Panc1 (cell line): ENCODE data around the gene CHCHD6.

Source experiments
- POLR2AphosphoS5 ChIP-seq: IDR thresholded peaks from 2 replicates; pipeline ENCODE4 v1.6.1; 2012; ENCODE audit warnings: mild to moderate bottlenecking, low read depth, low read length, moderate library complexity
- TF ChIP-seq, protein P1 (sequence below): fragments of 450-650 bp; IDR thresholded peaks from 2 replicates; pipeline ENCODE4 v1.5.1; 2017; ENCODE audit warnings: mild to moderate bottlenecking

DNA sequence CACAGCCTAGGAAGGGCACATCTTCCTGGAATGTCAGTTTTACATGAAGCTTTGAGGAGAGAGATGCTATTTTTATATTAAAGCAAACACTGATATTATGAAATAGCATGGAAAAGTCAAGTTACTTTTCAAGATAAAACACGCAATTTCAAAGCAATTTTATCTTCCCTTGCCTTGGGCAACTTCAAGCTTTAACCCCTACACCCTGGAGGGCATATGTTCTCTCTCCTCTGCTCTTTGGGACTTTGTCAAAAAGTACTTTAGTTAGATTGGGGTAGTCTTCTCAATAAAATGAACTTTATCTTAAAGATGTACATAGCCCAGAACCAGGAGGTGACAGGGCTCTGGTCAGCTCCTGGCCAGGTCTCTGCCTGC is 192.0 kb downstream of the CHCHD6 start:
- TF ChIP-seq, protein P1, sequence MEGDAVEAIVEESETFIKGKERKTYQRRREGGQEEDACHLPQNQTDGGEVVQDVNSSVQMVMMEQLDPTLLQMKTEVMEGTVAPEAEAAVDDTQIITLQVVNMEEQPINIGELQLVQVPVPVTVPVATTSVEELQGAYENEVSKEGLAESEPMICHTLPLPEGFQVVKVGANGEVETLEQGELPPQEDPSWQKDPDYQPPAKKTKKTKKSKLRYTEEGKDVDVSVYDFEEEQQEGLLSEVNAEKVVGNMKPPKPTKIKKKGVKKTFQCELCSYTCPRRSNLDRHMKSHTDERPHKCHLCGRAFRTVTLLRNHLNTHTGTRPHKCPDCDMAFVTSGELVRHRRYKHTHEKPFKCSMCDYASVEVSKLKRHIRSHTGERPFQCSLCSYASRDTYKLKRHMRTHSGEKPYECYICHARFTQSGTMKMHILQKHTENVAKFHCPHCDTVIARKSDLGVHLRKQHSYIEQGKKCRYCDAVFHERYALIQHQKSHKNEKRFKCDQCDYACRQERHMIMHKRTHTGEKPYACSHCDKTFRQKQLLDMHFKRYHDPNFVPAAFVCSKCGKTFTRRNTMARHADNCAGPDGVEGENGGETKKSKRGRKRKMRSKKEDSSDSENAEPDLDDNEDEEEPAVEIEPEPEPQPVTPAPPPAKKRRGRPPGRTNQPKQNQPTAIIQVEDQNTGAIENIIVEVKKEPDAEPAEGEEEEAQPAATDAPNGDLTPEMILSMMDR: no peak
- no peak for TF ChIP-seq POLR2AphosphoS5
